WI38 (cell line): ENCODE measurements around the gene ESRRA.

Experiments
- H3K4me3 ChIP-seq: 2 replicates; pipeline ENCODE4 v1.5.1; 2011; ENCODE audit warnings: low read depth, mild to moderate bottlenecking, control low read depth, low read length
- TF ChIP-seq, protein P1 (sequence below): IDR thresholded peaks from 2 replicates; pipeline ENCODE4 v1.5.1; 2012; ENCODE audit warnings: low read depth, mild to moderate bottlenecking, control low read depth, low read length

ESRRA gene

DNA sequence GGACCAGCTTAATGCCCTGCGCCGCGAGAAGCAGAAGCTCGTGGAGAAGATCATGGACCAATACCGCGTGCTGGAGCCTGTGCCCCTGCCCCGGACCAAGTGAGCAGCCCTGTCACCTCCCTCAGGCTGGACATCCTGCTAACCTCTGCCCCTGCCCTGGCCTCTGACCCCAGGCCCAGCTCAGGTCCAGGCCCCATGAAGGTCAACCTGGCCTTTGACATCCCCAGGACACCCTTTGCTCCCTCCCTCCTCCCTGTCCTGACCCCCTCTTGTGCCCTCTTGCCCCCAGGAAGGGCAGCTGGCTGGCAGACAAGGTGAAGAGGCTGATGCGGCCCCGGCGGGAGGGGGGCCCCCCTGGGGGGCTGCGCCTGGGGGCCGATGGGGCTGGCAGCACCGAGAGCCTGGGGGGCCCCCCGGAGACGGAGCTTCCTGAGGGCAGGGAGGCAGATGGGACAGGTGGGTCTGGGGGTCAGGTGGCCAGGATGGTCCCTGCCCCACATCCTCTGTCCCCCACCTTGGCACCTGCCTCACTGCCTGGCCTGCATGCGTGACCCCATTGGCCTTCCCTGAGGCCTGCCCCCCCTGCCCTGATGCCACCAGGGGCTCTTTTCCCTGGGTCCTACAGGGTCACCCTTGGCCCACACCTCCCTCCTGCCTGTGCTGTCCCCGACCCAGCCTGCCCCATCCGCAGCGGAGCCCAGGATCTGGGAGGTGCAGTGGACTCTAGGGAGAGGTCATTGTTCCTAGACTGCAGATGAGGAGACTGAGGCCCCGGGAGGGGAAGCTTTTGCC is 48.6 kb downstream of the ESRRA start:
- TF ChIP-seq, protein P1, sequence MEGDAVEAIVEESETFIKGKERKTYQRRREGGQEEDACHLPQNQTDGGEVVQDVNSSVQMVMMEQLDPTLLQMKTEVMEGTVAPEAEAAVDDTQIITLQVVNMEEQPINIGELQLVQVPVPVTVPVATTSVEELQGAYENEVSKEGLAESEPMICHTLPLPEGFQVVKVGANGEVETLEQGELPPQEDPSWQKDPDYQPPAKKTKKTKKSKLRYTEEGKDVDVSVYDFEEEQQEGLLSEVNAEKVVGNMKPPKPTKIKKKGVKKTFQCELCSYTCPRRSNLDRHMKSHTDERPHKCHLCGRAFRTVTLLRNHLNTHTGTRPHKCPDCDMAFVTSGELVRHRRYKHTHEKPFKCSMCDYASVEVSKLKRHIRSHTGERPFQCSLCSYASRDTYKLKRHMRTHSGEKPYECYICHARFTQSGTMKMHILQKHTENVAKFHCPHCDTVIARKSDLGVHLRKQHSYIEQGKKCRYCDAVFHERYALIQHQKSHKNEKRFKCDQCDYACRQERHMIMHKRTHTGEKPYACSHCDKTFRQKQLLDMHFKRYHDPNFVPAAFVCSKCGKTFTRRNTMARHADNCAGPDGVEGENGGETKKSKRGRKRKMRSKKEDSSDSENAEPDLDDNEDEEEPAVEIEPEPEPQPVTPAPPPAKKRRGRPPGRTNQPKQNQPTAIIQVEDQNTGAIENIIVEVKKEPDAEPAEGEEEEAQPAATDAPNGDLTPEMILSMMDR, result no peak
- H3K4me3 ChIP-seq, result no peak overlapping the region

DNA sequence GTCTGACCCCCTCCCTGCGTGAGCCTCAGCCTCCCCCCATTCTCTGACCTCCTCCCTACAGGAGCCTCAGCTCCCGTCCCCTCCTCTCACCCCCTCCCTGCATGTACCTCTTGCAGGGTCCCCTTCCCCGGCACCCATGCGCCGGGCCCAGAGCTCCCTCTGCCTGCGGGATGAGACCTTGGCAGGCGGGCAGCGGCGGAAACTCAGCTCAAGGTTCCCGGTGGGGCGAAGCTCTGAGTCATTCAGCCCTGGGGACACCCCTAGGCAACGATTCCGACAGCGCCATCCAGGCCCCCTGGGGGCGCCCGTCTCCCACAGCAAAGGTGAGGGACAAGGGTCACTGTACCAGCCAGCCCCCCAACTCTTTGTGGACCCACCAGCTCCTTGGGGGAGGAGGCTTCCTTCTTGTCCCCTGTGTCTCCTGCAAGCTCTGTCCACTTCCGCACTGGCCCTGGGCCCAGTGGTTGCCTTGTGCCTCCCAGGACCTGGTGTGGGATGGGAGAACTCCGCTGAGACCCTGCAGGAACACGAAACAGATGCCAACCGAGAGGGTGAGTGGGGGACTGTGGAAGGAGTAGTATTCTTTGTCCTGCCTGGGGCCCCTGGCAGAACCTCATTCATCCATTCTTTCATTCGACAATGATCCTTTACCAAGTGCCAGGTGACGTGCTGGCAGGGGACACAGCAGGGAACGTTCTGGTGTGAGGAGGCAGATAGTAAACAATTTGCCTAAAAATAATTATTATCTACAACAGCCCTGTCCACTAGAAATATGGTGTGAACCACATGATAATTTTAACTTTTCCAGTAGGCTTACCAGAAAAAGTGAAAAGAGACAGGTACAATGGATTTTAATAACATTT is 50.0 kb downstream of the ESRRA start:
- peak overlapping the region; percentile 4; the same call in 1 of the 2 replicates for H3K4me3 ChIP-seq
- TF ChIP-seq, protein P1, result peak; percentile 84

DNA sequence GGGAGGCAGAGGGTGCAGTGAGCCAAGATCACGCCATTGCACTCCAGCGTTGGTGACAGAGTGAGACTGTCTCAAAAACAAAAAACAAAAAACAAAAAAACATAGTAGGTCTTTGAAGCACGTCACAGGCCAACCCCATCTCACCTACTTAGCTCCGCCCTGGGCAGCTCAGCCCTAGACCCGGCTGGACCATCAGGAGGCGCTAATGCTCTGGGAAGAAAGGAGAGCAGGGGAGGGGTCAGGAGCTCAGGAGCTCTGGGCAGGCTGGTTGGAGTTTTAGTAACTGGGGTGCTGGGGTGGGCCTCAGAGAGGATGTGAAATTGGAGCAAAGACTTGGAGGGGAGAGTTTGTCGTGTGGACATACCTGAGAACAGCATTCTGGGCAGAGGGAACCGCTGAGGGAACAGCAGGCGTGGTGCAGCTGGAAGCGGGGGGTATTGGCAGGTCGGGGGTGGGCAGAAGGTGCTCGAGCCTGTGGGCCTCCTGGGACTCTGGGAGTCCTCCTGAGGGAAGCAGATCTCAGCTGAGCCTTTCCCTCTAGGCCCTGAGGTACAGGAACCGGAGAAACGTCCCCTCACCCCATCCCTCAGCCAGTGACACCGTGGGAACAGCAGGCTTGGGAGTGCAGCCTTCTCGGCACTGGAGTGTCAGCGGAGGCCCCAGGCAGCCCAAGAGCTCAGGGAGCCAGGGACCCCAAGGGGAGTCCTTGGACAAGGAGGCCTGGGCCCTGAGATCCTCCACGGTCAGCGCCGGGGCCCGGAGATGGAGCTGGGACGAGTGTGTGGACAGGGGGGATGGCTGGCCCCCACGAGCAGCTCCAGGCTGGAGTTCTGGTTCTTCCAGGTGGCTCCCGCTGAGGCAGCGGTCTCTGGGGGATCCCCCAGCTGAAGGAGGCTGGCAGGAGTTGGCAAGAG is 51.4 kb downstream of the ESRRA start:
- TF ChIP-seq, protein P1, result peak; percentile 24; the same call in 1 of the 2 replicates
- no peak overlapping the region for H3K4me3 ChIP-seq

DNA sequence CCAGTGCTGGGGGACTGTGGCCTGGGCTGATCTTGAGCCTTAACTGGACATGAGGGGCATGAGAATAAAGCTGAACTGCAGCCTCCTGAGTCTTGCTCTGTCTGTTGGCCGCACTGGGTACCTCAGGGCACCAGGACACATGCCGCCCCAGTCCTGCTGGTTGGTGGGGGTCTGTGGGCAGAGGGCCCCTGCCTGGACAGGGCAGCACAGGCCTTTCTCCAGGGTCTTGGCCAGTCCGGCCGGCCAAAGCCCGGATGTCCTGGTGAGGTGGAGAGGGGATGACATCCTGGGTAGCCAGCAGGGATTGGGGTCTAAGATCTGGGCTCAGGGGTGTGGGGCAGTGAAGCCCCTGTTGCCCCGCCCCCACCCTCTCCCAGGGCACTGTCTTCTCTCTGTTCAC is 52.1 kb downstream of the ESRRA start:
- no peak overlapping the region for H3K4me3 ChIP-seq
- TF ChIP-seq, protein P1, result no peak

DNA sequence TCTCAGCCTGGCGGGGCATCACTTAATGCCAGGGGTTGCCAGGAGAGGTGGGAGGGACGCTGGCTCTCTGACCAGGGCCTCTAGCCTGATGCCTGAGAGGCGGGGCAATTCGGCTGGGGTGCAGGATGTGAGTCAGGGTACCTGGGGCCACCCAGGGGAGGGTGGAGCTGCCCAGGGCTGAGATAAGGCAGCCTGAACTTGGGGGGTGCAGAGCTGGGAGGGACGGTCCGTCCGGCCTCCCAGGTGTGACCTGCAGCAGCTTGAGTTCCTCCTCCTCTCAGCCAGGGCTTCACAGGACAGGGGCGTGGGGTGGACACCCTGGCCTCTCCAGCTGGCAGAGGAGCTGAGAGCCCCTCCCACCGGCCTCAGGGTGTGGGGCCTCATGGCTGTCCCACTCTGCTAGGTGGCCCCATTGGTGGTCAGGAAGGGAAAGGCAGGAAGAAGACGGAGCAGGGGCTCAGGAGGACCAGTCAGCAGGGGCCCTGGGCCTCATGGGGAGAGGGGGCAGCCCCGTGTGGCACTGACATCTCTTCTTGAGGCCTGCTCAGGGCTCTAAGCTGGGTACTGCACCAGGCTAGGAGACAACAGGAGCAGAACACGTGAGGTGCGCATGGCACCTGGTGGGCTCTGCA is 52.7 kb downstream of the ESRRA start:
- H3K4me3 ChIP-seq, result peak overlapping the region; percentile 92
- TF ChIP-seq, protein P1, result no peak

DNA sequence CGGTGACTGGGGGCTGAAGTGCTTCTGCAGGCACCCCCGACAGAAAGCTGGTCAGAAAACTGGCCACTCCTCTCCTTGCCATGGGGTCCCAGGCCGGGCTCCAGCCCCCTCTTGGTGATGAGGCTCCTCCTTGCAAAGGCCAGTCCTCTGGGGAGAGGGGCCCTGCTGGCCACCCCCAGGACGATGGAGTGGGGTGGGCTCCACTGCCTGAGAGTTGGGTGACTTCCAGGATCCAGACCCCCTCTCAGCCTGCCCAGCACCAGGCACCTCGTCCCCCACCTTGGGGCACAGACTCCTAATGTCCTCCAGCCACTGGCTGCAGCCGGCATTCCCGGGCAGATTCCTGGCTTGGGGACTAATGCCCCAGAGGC is 53.2 kb downstream of the ESRRA start:
- TF ChIP-seq, protein P1, result no peak
- H3K4me3 ChIP-seq, result peak overlapping the region; percentile 92
